GM12875 (cell line): ENCODE results near the gene ABHD17A.

Experiments used
- H3K4me3 ChIP-seq: one replicate; pipeline ENCODE4 v1.5.1; 2011; ENCODE audit warnings: low read depth, low read length, control low read depth
- CTCF ChIP-seq: IDR thresholded peaks from 2 replicates; pipeline ENCODE4 v1.5.1; 2011; ENCODE audit warnings: low read depth, mild to moderate bottlenecking, control low read depth, inconsistent platforms, low read length, moderate library complexity, borderline replicate concordance; ENCODE audit not compliant: insufficient read depth

Gene ABHD17A

GRCh38 chr19:1856698-1857603 is 28.3 kb downstream of the ABHD17A start:
- no peak for TF ChIP-seq CTCF
- H3K4me3 ChIP-seq: peak overlapping the region; percentile 49

GRCh38 chr19:1856345-1856697 is 29.0 kb downstream of the ABHD17A start:
- TF ChIP-seq CTCF: no peak
- peak overlapping the region; percentile 49 for H3K4me3 ChIP-seq

- H3K4me3 ChIP-seq: peak overlapping the region; percentile 49
- no peak for TF ChIP-seq CTCF
Measured at GRCh38 chr19:1855828-1856255, 29.5 kb downstream of the ABHD17A start.

- peak overlapping the region; percentile 49 for H3K4me3 ChIP-seq
- peak; percentile 7; the same call in 1 of the 2 replicates for TF ChIP-seq CTCF
Measured at GRCh38 chr19:1855040-1855827, 30.1 kb downstream of the ABHD17A start.

DNA sequence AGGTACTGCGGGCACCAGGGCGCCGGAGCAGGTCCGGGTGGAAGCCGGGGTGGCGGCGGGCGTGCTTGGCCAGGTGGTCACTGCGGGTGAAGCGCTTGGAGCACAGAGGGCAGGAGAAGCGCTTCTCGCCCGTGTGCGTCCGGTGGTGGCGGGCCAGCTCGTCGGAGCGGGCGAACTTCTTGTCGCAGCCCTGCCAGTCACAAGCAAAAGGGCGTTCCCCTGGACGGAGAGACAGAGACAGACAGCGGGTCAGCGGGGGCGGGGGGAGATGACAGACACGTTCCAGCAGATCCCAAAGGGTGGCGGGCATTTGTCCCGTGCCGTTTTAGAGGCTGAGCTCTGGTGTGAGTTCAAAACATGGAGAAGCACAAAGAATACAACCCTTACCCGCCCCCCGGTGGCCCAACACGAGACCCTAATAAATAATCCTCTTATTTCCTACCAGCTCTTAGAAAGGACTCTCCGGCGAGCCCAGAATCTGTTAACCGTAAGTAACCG is 30.7 kb downstream of the ABHD17A start:
- H3K4me3 ChIP-seq: no peak overlapping the region
- no peak for TF ChIP-seq CTCF

DNA sequence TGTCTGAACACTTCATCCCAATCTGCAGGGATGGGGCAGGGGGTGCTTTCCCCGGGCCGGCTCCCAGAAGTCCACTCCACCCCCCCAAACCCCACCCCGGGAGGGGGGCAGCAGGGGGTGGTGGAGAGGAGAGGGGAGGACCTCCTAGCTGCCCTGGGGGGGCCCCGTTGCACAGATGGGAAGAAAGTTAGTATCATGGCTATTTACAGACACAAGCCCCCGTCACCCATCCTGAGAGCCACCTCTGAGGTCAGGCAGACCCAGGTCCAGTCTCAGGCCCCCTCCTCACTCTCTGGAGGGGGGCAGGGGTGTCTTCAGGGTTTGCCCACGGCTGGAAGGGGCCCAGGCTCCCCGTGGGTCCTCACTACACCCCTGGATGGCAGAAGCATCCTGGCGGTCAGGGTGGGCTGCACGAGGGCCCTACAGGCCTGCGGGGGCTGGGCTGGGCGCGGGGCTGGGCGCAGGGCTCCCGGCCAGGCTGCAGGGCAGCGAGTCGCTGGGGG is 31.2 kb downstream of the ABHD17A start:
- no peak overlapping the region for H3K4me3 ChIP-seq
- no peak for TF ChIP-seq CTCF
